Panc1 (cell line): ENCODE measurements around the gene PHF23. TPM values are rescaled to one million over a fixed set of nuclear protein-coding genes. Genes with fewer than 3 reads are reported as not detected.

ENCODE experiments used
- ATAC-seq: fragments of 200-7000 bp; cut with Tn5 transposase; 2 replicates; pipeline ENCODE4 v1.9.1; 2020; ENCODE audit warnings: mild to moderate bottlenecking, moderate library complexity
- BruUV-seq: library from RNA; stranded (reverse); fragments of 400-500 nt; replicated peaks from 2 replicates; lab custom pipeline; 2021; lab: Mats Ljungman, UMichigan
- CTCF ChIA-PET: fragments of 300-600 bp; sonication (Branson Sonifier 250); formaldehyde crosslinking; loops from one replicate; lab custom pipeline; 2022; ENCODE audit warnings: antibody characterized with exemption; lab: Charles Lee
- POLR2A ChIA-PET: fragments of 300-600 bp; sonication (Branson Sonifier 250); formaldehyde crosslinking; loops from one replicate; lab custom pipeline; 2022; ENCODE audit warnings: antibody characterized with exemption; lab: Charles Lee
- DNase-seq: peaks from one replicate; pipeline ENCODE4 v3.0.0-alpha.2; 2010; ENCODE audit warnings: low read depth, low spot score
- H3K27ac ChIP-seq: 2 replicates; pipeline ENCODE4 v1.5.1; 2011; ENCODE audit warnings: mild to moderate bottlenecking, low read length, inconsistent platforms
- H3K27me3 ChIP-seq: fragments of 200-500 bp; sonication (Bioruptor generic); 2 replicates; pipeline ENCODE4 v1.6.0; 2014; ENCODE audit warnings: low read length, inconsistent platforms; ENCODE audit not compliant: control insufficient read depth, insufficient read depth
- H3K36me3 ChIP-seq: fragments of 200-500 bp; sonication (Bioruptor generic); 2 replicates; pipeline ENCODE4 v1.5.1; 2014; ENCODE audit warnings: inconsistent platforms, mild to moderate bottlenecking, low read length, moderate library complexity; ENCODE audit not compliant: control insufficient read depth, insufficient read depth
- H3K4me1 ChIP-seq: 2 replicates; pipeline ENCODE4 v1.5.1; 2011; ENCODE audit warnings: inconsistent platforms, mild to moderate bottlenecking, low read length, moderate library complexity; ENCODE audit not compliant: control insufficient read depth, insufficient read depth
- H3K4me3 ChIP-seq, 2 experiments: 2 replicates each; pipeline ENCODE4 v1.5.1; 2011 to 2012; ENCODE audit warnings: low read depth in 2 of 2, low read length in 2 of 2, mild to moderate bottlenecking in 2 of 2, inconsistent platforms in 1 of 2, moderate library complexity in 1 of 2
- H3K9me3 ChIP-seq: fragments of 200-500 bp; sonication (Bioruptor generic); 2 replicates; pipeline ENCODE4 v1.5.1; 2014; ENCODE audit warnings: low read depth, mild to moderate bottlenecking, inconsistent platforms, low read length, moderate library complexity; ENCODE audit not compliant: control insufficient read depth, insufficient read depth
- POLR2AphosphoS5 ChIP-seq: IDR thresholded peaks from 2 replicates; pipeline ENCODE4 v1.6.1; 2012; ENCODE audit warnings: mild to moderate bottlenecking, low read depth, low read length, moderate library complexity
- TCF7L2 ChIP-seq: IDR thresholded peaks from 2 replicates; pipeline ENCODE4 v1.6.1; 2011; ENCODE audit warnings: mild to moderate bottlenecking, low read depth, low read length, inconsistent platforms
- in situ Hi-C: cut with HindIII; loops from 2 replicates; pipeline ENCODE4 v1.10.0; 2016; ENCODE audit warnings: low sequenced_read_pairs, low pct_unique_long_range_greater_than_20kb
- intact Hi-C: fragments of 100-400 bp; cut with micrococcal nuclease; formaldehyde crosslinking; loops from one replicate; pipeline ENCODE4 v1.10.0; 2022; ENCODE audit not compliant: unreplicated experiment
- total RNA-seq: library from RNA; stranded (reverse); gene quantifications from one replicate; pipeline ENCODE4 v1.2.1, GENCODE V29; 2021; ENCODE audit not compliant: unreplicated experiment
- TF ChIP-seq, protein P1 (sequence below): fragments of 450-650 bp; IDR thresholded peaks from 2 replicates; pipeline ENCODE4 v1.5.1; 2017; ENCODE audit warnings: mild to moderate bottlenecking
- TF ChIP-seq, protein P2 (sequence below), 2 experiments: IDR thresholded peaks; 2 replicates each; pipeline ENCODE4 v1.6.1; 2011 to 2012; ENCODE audit warnings: low read depth in 2 of 2, control low read depth in 1 of 2, low read length in 1 of 2, mild to moderate bottlenecking in 1 of 2, moderate library complexity in 1 of 2; ENCODE audit not compliant: insufficient read depth in 1 of 2

Gene PHF23
- total RNA-seq, 1 experiment from 2014 or later: 69.3 TPM

DNA sequence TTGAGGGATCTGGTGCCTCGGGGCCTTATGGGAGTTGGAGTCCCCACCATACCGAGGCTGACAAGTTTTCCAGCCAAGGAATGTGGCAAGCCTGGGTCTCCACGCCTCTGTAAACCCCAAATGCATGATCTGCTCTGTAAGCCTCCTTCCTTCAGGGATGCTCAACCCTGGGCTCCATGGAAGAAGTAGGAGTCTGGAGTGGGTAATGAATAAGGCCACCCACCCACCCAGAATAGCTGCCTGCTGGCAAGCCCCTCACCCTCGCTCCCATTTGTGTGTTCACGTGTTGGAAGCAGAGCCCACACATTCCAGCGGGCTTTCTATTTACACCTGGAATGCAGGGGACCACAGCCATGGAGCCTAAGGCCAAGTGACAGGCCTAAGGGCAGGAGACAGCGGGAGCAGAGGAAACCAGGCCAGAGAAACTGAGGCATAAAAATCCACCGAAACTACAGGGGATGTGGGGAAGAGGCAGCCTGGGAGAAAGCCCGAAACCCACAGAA is 24.1 kb downstream of the PHF23 start:
- BruUV-seq: no TSS peak
- TF ChIP-seq, protein P1, sequence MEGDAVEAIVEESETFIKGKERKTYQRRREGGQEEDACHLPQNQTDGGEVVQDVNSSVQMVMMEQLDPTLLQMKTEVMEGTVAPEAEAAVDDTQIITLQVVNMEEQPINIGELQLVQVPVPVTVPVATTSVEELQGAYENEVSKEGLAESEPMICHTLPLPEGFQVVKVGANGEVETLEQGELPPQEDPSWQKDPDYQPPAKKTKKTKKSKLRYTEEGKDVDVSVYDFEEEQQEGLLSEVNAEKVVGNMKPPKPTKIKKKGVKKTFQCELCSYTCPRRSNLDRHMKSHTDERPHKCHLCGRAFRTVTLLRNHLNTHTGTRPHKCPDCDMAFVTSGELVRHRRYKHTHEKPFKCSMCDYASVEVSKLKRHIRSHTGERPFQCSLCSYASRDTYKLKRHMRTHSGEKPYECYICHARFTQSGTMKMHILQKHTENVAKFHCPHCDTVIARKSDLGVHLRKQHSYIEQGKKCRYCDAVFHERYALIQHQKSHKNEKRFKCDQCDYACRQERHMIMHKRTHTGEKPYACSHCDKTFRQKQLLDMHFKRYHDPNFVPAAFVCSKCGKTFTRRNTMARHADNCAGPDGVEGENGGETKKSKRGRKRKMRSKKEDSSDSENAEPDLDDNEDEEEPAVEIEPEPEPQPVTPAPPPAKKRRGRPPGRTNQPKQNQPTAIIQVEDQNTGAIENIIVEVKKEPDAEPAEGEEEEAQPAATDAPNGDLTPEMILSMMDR: peak; percentile 16
- no peak for TF ChIP-seq TCF7L2
- in situ Hi-C loops (no loop called here), intact Hi-C loops (no loop called here)
- peak overlapping the region; percentile 47 to 70 for H3K4me3 ChIP-seq
- ATAC-seq (peak; percentile 11; the same call in 1 of the 2 replicates), DNase-seq (no peak)
- H3K36me3 ChIP-seq: no peaks in the 10 kb centered on the region; the same call in 1 of the 2 replicates
- no peaks in the 10 kb centered on the region for H3K27me3 ChIP-seq
- ChIA-PET POLR2A (no interaction called here), CTCF (interaction anchor here (0.5 kb wide), 1 partner anchor 38 kb away, joined by 3 read pairs; no protein-coding TSS in a partner anchor)
- no peaks in the 10 kb centered on the region for H3K9me3 ChIP-seq
- peaks cover 29% of the 10 kb centered on the region for H3K4me1 ChIP-seq
- H3K27ac ChIP-seq: peak overlapping the region; percentile 71

DNA sequence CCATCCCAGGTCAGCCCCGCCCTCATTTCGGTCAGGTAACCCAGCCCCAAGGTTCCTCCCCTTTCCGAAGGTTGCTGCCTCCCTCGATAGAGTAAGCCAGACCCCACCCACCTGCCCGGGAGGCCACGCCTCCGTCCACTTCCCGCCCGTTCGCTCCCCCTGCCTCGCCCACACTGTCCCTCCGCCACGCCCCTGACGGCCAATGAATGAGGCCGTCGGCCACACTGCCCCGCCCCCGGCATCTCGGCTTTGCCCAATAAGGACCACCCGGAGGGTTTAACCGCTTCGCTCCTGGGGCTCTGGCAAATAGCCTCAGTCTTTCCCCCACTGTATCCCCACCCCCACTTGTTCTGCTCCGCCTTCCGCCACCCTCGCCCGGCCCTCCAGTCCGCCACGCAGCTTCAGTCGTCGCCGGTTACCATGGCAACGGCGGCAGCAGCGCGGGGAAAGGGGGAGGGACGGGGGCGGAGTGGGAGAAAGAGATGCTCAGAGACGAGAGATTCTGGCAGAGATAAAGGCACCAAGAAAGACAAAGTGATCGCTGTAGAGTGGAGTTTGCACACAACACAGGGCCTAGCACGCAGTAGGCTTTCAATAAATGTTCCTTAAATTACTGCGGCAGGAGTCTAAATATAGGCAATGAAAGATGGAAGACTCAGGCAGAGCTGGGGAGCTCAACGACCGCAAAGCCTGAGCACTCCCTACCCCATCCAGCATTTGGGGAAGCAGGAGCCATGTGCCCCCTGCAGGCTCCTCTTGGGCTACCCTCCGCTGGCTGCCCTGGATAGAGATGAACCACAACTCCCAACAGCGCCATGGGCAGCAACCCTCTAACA is 24.7 kb downstream of the PHF23 start:
- ATAC-seq (peak; percentile 86), DNase-seq (peak; percentile 92)
- in situ Hi-C loops: no loop called here

More for the DNA sequence above, 24.7 kb downstream of the PHF23 start:
- Histone ChIP-seq H3K4me1 (peaks cover 28% of the 10 kb centered on the region), H3K4me3 (peak overlapping the region; percentile 47 to 70), H3K27me3 (no peaks in the 10 kb centered on the region), H3K27ac (peak overlapping the region; percentile 63; the same call in 1 of the 2 replicates), H3K9me3 (no peaks in the 10 kb centered on the region), H3K36me3 (no peaks in the 10 kb centered on the region)
- ChIA-PET POLR2A (no interaction called here), CTCF (interaction anchor here (0.6 to 0.7 kb wide), 2 partner anchors 139 to 193 kb away, joined by 3 read pairs; no protein-coding TSS in a partner anchor)
- intact Hi-C loops: no loop called here
- BruUV-seq: no TSS peak
- no peak for TF ChIP-seq POLR2AphosphoS5
- TF ChIP-seq, protein P2, sequence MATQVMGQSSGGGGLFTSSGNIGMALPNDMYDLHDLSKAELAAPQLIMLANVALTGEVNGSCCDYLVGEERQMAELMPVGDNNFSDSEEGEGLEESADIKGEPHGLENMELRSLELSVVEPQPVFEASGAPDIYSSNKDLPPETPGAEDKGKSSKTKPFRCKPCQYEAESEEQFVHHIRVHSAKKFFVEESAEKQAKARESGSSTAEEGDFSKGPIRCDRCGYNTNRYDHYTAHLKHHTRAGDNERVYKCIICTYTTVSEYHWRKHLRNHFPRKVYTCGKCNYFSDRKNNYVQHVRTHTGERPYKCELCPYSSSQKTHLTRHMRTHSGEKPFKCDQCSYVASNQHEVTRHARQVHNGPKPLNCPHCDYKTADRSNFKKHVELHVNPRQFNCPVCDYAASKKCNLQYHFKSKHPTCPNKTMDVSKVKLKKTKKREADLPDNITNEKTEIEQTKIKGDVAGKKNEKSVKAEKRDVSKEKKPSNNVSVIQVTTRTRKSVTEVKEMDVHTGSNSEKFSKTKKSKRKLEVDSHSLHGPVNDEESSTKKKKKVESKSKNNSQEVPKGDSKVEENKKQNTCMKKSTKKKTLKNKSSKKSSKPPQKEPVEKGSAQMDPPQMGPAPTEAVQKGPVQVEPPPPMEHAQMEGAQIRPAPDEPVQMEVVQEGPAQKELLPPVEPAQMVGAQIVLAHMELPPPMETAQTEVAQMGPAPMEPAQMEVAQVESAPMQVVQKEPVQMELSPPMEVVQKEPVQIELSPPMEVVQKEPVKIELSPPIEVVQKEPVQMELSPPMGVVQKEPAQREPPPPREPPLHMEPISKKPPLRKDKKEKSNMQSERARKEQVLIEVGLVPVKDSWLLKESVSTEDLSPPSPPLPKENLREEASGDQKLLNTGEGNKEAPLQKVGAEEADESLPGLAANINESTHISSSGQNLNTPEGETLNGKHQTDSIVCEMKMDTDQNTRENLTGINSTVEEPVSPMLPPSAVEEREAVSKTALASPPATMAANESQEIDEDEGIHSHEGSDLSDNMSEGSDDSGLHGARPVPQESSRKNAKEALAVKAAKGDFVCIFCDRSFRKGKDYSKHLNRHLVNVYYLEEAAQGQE (IDR thresholded peaks at IDR 0.05; ENCODE audit: insufficient read depth in 1 of 2, low read depth in 2 of 2, low read length in 1 of 2): no peak
- TF ChIP-seq, protein P1: peak; percentile 76
